HL-60/S4 treated with retinoic acid at 250 ng/mL for 4 days and 3 days (cell line): ENCODE results near the gene XXYLT1.

Experiments
- in situ Hi-C: fragments of 300-500 bp; cut with MboI; formaldehyde crosslinking; loops from 2 replicates; pipeline ENCODE4 v1.7.0; 2022; ENCODE audit warnings: low sequenced_read_pairs

The XXYLT1 gene

GRCh38 chr3:195268576-195269309, 2.2 kb downstream of the XXYLT1 start:
- in situ Hi-C loops, result loop anchor here (10.0 kb wide), 1 partner anchor 584 kb away; the partner anchor contains the start of gene FAM43A

- in situ Hi-C loops, result loop anchor here (10.0 kb wide), 1 partner anchor 582 kb away; the partner anchor contains the start of gene FAM43A
Observed at GRCh38 chr3:195267096-195267495, 3.9 kb downstream of the XXYLT1 start.

GRCh38 chr3:195266428-195266827, 4.5 kb downstream of the XXYLT1 start:
- in situ Hi-C loops, result loop anchor here (10.0 kb wide), 1 partner anchor 582 kb away; the partner anchor contains the start of gene FAM43A

DNA sequence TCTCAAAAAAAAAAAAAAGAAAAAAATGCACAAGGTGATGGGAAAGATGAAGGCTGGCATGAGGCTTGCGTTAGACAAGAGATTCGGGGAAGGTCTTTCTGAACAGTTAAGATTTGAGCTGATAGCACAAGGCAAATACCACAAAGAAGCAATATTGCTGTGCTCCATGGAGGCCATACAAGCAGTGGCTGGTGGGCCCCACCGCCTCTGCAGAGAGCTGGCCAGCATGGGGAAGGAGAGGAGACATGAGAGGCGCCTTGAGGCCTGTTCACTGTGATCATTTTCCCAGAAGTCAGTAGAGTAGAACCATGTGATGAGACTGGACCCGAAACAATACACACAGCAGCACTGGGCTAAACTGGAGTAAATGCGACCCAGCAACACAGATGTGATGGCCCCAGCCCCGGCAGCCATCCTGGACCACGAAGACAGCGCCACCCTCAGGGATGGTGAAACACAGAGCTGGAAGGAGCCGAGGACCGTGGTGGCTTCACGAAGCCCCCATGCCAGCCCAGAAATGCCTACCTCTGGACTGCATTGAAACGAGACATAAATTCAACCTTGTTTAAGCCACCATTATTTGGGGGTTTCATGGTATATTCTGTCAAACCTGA, 5.5 kb downstream of the XXYLT1 start:
- in situ Hi-C loops, result loop anchor here (10.0 kb wide), 1 partner anchor 581 kb away; the partner anchor contains the start of gene FAM43A

GRCh38 chr3:195263925-195264600, 6.9 kb downstream of the XXYLT1 start:
- in situ Hi-C loops, result loop anchor here (10.0 kb wide), 1 partner anchor 579 kb away; the partner anchor contains the start of gene FAM43A

- in situ Hi-C loops, result loop anchor here (10.0 kb wide), 1 partner anchor 579 kb away; the partner anchor contains the start of gene FAM43A
Observed at GRCh38 chr3:195263193-195263924, 7.6 kb downstream of the XXYLT1 start.

DNA sequence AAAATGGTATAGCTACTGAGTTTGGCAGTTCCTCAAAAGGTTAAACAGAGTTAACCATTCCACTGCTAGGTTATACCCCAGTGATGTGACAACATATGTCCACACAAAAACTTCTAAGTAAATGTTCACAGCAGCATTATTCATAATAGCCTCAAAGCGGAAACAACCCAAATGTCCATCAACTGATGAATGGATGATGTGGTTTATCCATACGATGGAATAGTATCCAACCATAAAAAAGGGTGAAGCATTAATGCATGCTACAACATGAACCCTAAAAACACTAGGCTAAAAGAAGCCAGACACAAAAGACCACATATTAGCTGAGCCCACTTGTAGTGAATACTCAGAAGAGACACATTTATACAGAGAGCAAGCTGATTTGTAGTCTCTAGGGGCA, 9.0 kb downstream of the XXYLT1 start:
- in situ Hi-C loops, result loop anchor here (10.0 kb wide), 1 partner anchor 577 kb away; the partner anchor contains the start of gene FAM43A

DNA sequence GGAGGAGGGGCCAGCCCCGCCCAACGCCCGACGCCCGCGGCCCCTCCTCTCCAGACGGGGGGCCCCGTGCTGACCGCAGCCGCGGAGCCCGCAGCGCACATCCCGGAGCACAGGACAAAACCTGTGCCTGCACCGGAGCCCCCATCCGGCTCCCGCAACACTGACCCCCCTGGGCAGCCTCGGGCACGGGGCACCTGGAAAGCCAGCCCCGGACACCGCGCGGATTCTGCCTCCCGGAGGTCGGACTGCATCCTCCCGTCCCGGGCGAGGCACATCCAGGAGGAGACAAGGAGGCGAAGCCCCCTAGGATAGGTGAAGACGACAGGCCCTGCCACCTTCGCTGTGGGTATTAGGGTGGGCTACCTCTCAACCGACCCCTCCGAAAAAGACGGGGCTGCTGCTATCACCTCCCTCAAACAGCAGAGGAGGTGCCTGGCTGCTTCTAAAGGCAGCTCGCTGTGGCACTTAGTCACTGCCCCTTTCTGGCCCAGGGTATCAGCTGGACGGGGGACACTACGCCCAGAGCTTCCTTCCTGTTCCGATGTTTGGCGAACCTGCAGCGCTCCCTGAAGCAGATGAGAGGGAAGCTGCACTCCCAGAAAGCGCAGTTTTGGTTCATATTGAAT, 10.6 kb downstream of the XXYLT1 start:
- in situ Hi-C loops, result loop anchor here (10.0 kb wide), 1 partner anchor 576 kb away; the partner anchor contains the start of gene FAM43A

DNA sequence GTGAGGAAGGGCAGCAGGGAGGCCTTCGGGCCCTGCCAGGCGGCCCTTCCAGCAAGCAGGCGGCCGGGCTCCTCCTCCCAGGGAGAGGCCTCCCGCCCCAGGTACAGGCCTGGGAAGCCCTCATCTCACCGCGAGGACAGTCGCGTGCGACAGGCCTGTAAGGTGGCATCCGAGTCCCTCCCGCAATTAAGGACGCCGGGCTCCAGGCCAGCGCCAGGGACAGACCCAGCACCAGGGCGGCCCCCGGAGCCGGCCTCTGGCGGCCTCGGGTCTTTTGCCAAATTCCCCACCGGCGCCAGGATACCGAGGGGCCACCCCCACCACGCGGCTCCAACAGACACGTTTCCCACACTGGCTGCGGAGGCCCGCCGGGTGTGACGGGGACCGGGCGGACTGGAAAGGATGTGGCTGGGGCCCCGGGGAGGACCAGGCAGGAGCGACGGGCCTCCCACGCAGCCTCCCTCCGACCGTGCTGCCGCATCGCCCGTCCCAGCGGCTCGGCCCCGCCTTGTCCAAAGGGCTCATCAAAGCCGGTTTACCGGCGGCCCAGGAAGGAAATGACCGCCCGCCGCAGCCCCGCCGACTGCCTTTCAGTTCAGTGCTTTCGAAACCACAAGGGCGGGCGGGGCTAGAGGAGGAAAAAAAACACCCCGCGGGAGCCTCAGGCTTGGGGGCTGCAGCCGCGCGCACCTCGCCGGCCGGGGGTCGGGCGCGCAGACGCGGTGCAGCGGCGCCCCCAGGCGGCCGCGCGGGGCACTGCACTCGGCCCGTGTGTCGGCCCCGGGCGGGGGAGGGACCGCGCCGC, 11.3 kb downstream of the XXYLT1 start:
- in situ Hi-C loops, result loop anchor here (10.0 kb wide), 1 partner anchor 575 kb away; the partner anchor contains the start of gene FAM43A

GRCh38 chr3:195259154-195259474, 11.8 kb downstream of the XXYLT1 start:
- in situ Hi-C loops, result no loop called here

- in situ Hi-C loops, result no loop called here
Observed at GRCh38 chr3:195258449-195259153, 12.4 kb downstream of the XXYLT1 start.

DNA sequence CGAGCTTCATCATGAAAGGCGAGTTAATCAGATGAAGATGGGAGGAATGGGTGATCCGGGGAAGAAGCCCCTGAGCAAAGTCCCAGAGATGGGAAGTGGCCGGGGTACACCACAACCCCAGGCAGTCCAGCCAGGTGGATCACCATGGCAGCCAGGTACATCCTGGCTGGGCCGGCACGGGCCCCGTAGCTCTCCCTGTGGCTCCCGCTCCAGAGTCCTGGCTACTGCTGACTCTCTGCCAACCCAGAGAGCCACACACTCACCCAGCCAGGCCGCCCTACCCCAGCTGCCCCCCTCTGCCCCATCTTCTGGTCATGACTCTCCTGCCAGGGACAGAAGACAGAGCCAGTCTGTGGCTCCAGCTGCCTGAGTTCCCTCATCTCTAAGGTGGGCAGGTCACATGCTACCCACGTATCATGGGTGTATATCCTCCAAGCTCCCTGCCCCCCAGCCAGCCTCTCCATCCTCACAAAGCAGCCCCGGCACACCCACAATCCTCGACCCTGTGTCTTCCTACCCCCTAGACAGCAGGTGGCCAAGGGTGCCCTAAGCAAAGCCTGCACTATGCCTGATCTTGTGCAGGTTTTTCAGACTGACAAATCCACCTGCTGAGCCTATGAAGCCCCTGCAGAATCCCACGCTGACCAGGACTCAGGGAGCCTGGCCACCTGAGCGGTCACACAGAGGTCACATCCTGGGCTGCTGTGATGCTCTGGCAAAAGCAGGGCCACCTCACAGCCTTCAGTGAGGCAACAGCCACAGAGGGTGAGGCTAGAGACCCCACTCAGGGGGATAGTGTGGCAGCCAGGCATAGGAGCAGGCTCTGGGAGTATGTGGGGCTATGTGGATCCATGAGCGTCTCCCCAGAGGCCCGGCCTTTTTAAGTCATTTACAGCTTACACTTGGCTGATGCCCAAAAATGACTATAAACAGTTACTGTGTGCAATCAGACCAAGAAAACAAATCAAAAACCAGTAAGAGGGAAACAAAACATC, 13.2 kb downstream of the XXYLT1 start:
- in situ Hi-C loops, result no loop called here

GRCh38 chr3:195256639-195257453, 14.1 kb downstream of the XXYLT1 start:
- in situ Hi-C loops, result no loop called here

DNA sequence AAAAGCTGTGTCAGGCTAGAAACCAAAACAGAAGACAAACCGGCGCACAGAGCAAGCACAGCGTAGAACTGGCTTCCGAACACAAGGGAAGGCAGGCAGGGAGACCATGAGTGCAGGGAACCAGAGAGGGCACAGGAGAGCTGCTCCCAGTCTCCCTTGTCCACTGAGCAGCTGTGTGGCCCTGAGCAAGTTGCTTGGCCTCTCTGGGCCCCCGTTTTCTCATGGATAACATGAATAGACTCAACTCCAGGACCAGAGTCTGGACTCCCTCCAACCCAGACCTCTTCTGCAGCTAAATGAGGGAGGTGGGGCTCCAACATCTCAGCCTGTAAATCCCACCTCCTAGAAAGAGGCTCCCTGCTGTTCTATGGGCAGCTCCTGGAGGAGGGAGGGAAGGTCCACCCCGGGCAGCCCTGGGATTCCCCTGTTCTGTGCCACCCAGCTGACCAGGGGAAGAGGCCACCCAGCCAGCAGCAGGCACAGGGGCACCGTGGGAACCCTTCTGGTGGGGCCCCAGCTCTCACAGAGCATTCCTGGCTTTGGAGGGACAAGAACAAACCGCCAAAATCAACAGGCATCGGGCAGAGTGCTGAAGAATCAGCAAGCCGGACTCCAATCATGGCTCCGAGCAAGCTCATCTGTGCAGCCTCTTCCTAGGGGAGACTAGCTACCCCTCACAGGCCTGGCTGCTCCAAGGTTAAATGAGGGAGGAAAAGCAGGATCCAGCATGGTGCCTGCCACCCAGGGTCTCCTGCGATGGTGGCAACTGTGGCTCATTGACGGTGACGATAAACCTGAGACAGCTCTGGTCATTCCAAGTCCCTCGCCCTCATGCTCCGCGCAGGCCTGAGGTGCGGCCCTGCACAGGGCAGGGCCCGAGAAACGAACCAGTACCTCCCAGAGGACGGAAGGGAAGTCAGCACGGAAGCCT, 15.1 kb downstream of the XXYLT1 start:
- in situ Hi-C loops, result no loop called here

DNA sequence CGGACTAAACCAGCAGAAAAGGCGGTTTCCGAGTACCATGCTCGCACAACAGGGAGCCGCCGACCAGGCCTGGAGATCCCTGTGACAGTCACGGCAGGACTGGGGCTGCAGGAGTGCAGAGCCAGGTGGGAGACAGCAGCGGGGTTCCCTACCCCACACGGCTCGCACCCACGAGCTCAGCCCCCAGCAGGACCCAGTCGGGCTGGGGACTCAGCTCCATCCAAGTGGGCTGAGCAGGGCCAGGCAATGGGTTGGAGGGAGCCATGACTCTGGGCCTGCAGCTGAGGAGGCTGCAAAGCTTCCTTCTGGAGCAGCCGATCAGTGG, 15.8 kb downstream of the XXYLT1 start:
- in situ Hi-C loops, result no loop called here
